GM19099 (cell line): ENCODE results near the gene NGDN.

Experiments used
- POLR2A ChIP-seq: IDR thresholded peaks from 3 replicates; pipeline ENCODE4 v1.6.1; 2011; ENCODE audit warnings: low read depth; ENCODE audit not compliant: insufficient read length; ENCODE audit errors: extremely low read depth

Gene NGDN

DNA sequence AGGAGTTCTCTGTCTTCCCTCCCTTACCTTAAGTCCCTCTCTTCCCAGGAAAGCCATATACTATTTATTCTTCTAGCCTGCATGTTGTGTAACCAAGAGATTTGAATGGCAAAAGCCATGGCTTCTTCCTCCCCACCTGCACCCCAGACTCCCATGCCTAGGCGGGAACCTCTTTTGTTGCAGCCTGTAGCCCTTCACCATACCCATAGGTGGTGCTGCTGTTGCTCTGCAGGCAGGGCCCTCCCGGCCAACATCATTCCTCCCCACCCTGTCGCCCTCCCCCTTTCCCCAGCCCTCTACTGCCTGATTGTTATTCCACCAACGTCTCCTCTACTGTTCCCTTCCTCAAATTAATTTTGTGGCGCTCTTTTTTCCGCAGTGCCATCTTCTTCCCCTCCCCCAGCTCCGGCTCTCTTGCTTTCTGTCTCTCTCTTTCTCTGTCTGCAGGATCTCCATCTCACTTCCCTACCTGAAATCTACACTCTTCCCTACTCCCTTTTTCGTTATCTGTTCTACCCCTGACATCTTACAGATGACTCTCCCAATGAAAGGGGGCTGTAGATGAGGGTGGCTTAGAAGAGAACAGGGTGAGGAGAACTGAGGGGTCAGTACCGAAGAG lies 13.8 kb downstream of the NGDN start:
- no peak for TF ChIP-seq POLR2A

DNA sequence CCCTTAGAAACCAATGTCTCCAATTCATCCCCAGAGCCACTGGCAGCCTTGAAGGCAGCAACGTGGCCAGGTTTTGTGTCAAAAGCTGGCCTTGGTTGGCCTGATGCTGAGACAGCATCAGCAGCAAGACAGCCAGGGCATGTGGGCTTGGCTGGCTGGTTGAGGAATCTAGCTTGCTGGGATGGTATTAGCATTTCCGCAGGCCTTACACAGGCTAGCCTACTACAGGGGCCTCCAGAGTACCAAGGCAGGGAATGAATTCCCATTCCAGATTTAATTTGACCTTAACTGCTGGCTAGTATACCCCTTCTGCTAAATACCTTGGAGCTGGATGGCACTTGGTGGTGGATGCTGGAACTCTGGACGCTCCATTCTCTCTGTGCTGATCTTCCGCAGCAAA lies 15.8 kb downstream of the NGDN start:
- no peak for TF ChIP-seq POLR2A

DNA sequence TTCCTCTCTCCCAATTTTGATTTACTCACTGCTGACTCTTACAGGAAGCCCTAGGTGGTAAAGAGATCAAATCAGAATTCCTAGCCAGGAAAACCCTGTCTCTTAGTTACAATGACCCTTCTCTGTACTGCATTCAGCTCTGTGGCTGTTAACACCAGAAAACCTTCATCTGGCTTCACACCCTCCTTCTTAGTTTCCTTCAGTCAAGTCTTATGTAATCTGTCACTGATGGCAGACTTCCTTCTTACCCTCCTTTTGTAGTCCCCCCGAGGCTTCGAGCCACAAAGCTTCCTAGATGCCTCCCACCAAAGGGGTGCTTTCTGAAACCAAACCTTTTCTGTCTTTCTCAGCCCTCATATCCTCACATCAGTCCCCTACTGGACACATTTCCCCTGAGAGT lies 16.5 kb downstream of the NGDN start:
- TF ChIP-seq POLR2A, result no peak

DNA sequence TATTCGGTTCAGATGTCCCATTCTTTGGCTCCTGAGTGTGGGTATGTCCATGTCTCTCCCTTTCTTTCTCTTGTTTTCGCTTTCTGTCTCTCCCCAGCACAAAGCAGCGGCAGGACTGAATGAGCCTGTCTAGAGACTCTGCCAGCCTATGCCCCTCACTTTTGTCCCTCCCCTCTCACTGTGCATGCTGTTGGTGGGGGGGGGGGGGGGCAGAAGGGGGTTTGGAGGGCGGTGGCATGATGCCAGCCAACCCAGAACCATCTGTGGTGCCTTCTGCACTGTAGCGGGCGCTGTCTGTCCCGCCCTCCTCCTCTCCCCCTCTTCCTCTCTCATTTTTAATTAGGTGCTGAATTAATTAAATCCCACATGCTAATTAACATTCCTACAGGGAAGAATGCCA lies 17.7 kb downstream of the NGDN start:
- TF ChIP-seq POLR2A, result no peak

DNA sequence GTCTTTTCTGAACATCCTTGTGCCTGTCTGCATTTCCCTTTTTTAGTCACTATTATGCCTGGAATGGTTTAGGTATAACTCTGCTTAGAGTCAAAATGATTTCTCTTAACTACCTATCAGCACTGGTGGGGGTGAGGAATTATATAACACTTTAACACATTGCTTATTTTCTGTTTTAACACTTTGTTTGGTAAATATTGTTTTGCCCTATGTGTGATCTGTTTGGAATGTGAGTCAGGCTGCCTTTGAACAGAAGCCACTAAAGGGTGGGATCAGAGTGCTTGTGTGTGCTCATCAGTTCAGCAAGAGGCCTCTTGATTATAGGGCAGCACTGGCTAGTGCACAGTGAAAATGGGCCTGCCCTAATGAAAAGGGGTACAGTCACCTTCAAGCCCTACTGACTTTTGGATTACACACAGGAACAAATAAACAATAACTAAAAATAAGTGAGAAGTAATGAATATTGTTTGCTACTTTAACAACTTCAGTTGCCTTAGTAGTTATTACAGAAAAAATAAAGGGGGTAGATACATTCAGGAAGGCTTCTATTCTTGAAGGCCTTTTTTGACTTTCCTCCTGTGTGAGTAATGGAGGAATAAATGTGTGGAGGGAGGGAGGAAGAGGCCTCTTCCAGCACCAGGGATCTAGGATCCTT lies 23.2 kb downstream of the NGDN start:
- no peak for TF ChIP-seq POLR2A

DNA sequence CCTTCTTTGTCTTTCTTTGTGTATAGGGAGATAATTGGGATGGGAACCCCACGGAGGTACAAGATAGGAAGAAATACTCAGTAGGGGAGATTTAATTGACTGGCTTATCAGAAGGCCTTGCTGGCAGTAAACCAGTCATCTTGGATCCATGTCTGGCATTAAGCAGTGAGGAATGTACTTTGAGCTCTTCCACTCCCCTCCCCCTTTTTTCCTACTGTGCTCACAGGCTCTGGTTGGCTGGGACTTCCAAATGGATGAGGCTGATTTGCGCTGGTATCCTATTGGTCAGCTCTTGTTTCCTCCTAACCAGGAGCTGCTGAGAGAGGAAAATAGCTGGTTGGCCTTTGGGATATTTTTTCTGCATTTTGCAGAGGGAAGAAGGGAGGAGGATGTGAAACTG lies 24.7 kb downstream of the NGDN start:
- no peak for TF ChIP-seq POLR2A

DNA sequence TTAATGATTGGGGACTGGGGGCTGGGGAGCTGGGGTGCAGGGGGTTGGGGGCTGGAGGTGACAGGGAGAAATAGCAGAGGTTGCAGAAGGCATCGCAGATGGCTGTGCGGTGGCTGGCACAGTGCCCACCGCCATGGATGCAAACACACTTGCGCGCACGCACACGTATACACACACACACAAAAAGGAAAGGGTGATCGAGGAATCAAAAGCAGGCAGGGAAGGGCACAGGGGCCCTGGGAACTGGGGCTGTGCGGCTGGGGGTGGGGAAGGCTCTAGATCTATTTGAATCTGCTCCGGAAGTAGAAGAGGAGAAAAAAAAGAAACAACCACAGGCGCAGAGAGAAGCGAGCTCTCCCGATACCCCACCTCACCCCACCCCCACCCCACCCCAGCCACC lies 42.7 kb downstream of the NGDN start:
- no peak for TF ChIP-seq POLR2A

DNA sequence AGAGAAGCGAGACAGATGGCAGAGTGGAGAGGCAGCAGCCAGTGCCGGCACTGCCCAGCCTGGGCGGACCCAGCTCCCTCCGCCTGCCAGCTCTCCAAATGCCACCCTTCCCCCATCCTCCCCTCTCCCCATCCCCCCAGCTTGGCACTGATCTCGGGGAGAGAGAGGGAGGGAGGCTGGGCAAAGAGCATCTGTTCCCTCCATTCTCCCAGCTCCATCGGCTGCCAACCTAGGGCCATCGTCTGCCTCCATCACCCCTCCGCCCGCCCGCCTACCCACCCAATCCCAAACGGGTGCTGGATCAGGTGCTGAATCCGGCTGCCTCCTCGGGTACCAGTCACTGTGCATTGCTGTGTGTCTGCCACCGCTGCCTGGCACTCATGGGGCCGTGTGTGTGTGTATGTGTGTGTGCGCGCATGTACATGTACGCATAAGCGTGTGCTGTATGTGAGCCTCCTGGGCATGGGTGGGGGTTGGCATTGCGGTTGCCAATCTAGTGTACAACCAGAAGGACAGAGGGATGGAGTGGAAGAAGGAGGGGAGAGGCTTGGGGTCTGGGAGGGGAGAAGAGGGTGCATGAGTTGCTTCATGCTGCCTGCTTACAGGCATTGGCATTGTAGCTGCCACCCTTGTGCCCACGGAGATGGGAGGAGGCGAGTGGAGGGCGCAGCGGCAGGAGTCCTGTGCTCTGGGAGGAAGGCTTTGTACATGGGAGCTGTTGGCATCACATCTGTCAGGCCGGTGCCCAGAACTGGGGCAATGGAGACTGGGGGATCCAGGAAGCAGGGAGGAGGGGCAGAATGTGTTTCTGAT lies 43.7 kb downstream of the NGDN start:
- no peak for TF ChIP-seq POLR2A

DNA sequence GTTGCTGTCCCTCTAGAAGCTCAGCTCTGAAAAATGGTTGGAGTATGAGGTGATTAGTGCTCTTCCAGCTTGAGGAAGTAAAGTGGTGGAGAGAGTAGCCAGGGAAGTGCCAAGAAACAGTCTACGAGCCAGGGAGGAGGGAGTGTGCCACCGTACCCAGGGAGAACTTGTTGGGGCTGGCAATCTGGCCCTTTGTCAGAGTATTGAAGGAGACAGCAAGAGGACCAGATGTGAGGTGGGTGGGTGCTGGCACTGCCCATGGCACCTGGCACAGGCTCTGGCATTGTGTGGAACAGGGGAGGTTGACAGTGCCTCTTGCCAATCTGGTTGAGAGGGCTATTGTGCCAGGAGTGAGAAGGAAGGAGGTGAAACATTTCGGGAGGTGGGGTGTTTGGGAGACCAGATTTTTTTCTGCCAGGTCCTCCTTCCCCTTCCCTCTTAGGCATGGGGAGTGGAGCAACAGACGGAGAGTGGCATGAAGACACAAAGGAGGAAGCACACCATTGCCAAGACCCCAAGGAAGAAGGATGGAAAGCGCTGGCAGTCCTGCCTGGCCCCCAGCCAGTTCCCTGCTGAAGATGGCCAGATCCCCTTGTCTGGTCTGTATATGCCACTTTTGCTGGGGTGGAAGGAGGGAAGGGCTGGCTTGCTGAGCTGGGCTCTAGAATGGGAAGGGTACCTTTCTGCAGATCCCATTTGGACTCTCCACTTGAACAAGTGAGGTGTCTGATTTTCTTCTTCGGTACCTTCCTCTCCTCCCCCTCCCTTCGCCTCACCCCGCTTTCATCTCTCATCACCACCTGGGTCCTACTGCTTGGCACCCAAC lies 44.5 kb downstream of the NGDN start:
- TF ChIP-seq POLR2A, result no peak

DNA sequence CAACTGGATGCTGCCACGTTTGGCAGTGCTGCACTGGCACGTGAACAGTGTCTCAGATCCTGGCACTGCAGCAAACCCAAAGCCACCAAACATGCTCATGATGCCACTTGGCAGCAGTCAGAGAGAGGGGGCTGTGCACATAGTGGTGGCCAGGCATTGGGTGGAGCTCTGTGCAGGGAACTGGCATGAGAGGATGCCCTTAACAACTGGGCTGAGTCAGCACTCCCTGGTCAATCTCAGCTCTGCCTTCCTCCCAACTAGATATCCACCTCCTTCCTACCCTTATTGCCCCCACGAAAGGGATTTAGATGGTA lies 45.1 kb downstream of the NGDN start:
- no peak for TF ChIP-seq POLR2A

DNA sequence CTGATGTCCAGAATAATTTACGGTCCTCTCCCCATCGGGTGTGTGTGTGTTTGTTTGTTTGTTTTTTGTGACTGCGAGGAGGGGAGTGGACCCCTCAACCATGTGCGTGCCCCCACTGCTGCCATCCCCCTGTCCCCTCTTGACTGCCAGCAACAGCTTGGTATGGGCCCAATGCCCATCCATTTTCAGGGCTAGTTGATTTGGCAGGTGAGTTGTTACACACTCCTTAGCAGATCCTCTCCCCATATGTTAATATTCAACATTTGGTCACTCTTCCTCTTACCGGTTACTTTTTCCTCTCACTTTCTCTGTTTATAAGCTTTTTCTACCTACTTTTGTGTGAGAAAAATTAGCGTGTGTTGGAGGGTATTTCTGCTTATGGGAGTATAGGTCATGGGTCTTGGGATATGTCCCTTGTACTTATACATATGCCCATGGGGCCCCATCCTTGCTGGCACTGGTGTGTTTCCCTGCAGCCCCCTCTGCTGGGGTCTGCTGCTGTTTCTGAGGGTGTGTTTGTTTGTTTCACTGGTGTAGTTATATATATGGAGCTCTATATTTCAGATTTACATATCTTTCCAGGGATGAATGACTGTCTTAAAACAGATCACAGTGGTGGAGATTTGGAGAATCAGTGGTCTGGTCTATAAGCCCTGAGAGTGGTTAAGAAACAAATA lies 48.3 kb downstream of the NGDN start:
- TF ChIP-seq POLR2A, result no peak

DNA sequence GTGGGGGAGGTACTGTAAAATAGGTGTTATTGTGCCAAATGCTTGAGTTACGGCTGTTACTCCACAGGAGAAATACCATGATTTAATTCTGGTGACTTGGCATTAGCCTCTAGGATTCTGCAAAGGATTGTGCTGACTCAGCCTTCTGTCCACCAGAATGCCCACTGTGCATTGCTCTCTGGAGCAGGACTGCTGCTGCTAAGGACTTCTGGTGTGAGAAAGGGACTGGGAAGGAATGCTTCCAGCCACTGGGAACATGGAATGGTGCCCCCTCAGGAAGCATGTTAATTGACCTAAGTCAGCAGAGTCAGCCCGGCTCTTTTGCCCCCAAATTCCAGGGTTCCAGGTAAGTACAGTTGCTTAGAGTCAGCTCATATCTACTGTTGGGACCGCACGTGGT lies 49.2 kb downstream of the NGDN start:
- TF ChIP-seq POLR2A, result no peak

DNA sequence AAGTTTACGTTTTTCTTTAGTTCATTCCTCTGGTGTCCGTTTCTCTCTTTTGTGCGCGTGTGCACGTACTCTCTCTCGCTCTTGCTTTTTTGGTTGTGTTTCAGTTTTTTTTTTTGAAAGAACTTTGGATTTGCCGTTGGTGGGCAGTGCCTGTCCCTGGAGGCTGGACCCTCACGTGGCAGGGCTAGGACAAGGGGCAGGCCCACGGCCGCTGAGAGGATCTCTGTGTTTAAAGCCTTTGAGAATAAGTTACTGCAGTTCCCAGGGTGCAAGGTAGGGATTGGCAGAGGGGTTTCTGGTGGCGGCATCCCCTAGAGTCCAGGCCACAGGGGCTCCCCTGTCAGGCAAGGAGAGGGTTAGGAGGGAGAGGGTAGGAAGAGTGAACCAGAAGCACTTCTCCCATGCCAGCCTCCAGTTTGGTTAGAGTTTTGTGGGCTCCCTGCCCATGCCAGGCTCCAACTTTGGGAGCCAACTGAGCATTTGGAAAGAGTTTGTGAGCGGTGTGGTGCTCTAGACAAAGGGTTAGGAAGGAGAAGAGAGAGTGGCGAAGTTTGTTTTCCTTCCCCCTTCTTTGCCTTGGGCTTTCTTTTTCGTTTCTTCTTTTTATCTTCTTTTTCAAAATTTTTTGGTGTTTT lies 51.5 kb downstream of the NGDN start:
- no peak for TF ChIP-seq POLR2A
